HG02763 (cell line): ENCODE data around the gene TCF7.

ENCODE experiments used
- ATAC-seq: cut with Tn5 transposase; IDR thresholded peaks from one replicate; pipeline ENCODE4 v1.9.1; 2021; ENCODE audit warnings: mild to moderate bottlenecking, moderate library complexity; ENCODE audit not compliant: unreplicated experiment

TCF7 gene

DNA sequence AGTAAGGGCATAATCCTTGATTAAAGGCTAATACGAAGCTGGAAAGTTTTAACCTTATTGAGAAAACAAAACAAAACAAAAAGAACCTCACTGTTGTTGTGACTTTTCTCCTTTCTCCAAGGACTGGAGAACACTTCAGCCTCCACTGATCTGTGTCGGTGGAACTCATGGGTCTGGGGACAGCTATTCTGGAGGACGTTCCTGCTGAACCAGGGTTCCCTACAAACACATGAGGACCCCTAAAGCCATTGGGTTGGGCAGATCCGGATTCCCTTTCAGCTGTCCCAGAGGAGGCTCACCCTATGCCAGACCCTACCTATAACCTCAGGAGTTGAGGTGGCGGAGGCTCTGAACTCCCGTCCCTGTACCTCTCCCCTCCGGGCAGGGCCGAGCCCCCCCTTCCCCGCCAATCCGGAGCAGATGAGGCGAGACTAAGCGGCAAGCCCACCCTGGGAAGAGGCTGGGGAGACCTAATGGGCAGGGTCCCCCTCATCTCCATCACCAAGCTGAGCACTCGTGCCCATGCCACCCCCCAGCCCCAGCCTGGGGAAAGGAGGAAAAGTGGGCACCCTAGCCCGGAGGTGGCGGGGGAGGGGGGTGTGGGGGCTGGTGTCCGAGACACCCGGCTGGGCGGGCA lies 1.6 kb upstream of the TCF7 start:
- no peak for ATAC-seq

- no peak for ATAC-seq
Measured at GRCh38 chr5:134113363-134113889, 1.1 kb upstream of the TCF7 start.

DNA sequence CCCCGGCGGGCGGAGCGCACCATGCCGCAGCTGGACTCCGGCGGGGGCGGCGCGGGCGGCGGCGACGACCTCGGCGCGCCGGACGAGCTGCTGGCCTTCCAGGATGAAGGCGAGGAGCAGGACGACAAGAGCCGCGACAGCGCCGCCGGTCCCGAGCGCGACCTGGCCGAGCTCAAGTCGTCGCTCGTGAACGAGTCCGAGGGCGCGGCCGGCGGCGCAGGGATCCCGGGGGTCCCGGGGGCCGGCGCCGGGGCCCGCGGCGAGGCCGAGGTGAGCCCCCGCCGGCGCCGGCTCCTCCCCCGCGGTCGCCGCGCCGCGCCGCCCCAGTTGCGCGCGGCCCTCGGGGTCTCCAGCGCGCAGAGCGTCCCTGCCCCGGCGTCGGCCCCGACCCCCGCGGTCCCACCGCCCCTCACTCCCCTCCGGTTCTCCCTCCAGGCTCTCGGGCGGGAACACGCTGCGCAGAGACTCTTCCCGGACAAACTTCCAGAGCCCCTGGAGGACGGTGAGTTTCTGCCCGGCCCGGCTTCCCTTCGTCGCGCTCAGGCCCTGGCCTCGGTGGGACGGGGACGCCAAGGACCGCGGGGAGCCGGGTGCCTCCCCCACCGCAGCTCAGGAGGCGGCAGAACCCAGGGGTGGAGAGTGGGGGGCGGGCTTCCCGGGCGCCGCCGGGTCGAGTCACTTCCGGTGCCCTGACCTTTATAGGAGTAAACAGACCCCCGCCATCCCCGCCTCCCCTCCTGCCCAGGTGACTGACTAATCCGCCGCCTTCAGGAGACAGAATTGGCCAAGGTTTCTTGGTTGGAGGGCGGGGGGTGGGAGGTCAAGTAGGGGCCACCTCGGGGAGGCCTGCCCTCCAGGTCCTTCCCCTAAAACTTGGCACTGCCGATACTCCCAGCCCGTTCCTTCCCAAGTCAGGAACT lies 665 bp downstream of the TCF7 start:
- no peak for ATAC-seq

DNA sequence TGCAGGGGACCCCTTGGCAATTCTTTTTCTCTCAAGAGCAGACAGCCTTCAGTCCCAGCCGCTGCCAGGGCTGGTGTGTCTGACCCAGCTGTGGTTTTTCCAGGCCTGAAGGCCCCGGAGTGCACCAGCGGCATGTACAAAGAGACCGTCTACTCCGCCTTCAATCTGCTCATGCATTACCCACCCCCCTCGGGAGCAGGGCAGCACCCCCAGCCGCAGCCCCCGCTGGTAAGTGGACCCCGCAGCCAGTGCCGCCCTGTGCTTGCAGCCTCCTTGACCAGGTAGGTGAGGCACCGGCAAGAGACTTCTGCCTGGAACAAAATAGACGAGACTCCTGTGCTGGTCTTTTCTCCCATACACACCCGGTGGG lies 1.3 kb downstream of the TCF7 start:
- no peak for ATAC-seq

DNA sequence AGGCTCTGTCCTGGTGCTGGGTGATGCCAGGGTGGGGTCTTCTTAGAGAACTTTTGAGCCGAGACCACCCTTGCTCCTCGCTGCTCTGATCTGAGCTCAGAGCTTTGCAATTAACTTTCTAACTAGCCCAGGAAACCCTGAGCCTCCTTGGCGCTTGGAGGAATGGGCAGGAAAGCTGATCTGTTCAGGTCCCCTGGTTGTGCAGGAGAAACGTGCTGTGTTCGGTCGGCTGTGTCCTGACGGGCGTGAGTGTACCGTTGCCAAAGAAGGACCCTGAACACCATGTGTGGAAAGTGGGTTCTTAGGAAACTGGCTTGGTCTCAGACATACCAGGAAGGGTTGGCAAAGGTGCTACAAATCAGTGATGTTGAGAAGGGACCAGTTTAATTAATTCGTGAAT lies 1.8 kb downstream of the TCF7 start:
- no peak for ATAC-seq

- ATAC-seq: no peak
Measured at GRCh38 chr5:134116789-134117761, 2.6 kb downstream of the TCF7 start.

GRCh38 chr5:134118212-134118835 lies 3.8 kb downstream of the TCF7 start:
- ATAC-seq: no peak

DNA sequence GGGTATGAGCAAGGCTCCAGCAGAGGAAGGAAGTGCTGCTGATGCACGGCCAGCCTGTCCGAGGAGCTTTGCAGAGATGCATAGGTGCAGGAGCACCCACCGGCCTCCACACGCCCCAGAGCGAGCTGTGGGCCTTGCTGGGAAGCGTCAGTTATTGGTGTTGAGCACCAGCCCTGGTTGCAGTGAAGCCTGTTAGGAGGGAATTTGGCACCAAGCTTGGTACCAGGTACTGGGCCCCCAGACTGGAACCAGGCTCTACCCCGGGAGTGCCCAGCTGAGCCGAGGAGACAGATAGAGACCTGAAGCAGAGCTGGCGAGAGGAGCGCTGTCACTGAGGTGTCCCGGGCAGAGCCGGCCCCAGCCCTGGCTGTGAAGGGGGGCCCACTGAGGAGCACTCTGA lies 5.2 kb downstream of the TCF7 start:
- ATAC-seq: no peak

DNA sequence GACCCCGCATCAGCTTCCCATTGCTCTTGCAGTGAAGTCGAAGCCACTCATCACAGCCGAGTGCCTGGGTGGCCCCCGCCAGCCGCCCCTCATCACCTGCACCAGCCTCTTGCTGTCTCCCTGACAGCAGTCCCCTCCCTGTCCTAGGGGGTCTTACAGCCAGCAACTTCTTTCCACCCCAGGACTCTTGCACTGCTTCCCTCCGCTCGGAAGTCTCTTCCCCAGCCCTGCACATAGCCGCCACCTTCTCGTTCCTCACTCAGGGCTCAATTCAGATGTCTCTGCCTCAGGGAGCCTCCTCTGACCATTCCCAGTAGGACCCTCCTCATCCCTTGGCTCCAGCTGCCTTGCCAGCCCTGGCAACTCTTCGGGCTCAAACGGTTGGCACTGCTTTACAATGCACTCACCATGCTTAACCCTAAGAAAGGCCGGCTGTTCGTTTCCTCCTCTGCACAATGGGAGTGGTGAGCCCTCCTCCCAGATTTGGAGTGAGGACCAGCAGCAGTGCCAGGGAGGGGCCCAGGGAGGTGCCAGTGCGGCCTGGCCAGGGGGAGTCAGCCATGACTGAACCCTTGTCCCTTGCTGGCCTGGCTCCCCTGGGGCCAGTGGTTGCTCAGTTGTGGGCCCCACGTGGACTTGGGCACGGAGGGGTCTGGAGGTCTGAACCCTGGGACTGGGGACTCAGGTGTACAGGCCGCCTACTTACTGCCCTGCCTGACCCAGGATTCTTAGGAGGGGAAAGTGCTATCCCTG lies 6.1 kb downstream of the TCF7 start:
- ATAC-seq: no peak

DNA sequence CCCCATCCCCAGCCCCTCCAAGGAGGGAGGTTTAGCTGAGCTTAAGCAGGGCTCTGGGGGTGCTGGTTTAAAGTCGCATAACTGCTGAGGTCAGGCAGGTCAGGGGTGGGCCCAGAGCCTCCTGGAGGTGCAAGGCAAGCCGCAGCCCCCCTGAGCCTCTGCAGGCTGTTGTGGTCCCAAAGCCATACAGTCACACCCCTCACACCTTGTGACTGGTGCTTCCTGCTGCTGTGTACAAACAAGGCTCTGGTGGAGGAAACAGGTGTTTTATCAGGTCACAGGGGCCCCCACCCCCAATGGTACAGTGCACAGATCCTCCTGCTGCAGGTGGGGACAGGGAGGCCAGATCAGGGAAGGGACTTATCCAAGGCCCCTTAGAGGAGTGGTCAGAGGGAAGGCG lies 8.0 kb downstream of the TCF7 start:
- ATAC-seq: no peak

- ATAC-seq: no peak
Measured at GRCh38 chr5:134123360-134123759, 8.9 kb downstream of the TCF7 start.

DNA sequence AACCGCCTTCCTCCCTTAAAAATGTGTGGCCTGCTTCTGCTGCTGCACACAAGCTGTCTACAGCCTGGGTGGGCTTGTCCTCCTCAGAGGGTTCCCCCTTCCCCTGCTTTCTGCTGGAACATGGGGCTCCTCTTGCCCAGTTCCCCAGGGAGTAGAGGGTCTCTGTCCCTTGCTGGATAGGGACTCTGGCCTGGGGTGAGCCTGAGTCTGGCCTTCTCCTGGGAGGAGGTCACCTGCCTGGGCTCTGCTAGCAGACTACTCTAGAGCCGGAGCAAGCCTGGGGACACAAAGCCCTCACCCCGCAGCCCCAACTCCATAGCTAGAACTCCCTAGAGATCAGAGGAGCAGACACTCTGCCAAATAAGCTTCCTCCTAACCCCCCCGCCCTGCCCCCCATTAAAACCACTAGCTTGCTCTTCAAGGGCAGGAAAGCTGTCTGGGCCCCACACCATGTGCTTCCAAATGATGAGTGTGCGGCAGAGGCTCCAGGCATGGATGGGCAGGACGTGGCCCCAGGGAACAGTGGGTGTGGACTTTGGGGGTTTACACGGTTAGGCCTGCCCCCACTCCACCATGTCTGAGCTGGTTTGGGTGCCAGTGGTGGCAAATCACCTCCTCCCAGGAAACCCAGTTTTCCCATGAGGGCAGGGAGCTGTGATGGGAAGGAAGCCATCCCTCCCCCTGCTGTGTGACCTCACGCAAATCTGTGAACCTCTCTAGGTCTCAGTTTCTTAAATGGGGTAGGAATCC lies 10.0 kb downstream of the TCF7 start:
- no peak for ATAC-seq

DNA sequence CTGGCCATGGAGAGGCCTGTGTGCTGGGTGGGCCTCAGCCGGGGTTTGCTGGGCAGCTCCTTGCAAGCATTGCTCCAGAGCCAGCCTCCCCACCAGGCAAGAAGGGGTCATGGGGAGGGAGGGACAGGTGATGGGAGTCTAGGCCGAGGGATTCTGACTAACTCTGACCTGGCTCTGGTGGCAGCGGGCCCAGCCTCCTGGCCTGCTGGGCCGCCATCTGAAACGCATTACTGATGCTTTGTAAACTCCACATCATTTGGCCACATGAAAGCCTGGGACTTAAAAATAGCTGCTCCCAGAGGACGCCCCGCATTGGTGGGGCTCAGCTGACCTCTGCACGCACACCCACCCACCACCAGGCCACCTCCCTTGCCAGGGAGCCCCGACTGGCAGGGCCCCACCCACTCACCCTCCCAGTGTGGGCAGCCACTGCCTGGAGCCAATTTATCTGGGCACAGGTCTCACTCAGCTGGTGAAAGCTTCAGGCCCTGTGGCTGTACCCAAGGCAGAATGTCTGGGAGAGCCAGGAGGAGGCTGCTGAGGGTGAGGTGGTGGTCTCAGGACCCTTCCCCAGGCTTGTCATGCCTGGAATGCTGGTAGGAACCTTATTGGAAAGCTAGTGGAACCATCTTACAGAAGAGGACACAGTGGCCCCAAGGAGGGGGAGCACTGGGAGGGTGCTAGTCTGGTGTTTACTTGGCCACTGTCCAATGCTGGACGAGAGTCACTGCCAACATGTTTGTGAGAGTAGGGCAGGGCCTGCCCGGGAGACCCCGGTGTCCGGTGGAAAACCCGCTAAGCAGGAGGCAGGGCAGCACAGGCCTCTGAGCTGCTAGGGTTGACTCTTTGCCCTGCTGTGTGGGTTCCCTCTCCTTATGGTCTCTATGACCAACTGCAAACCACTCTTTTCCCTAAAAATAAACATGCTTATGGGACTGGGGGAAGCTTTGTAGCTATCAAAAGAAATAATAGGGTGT lies 10.8 kb downstream of the TCF7 start:
- no peak for ATAC-seq

- peak; percentile 57 for ATAC-seq
Measured at GRCh38 chr5:134127376-134127861, 12.9 kb downstream of the TCF7 start.

- ATAC-seq: no peak
Measured at GRCh38 chr5:134127988-134128647, 13.6 kb downstream of the TCF7 start.

- no peak for ATAC-seq
Measured at GRCh38 chr5:134128648-134128995, 14.1 kb downstream of the TCF7 start.
